HL-60 (cell line): ENCODE measurements around the gene ENDOV.
"Not testable (repeated sequence)": the region's sequence is repeated elsewhere in the genome, so short reads cannot be mapped to it uniquely, and the experiment has no call there.

Source experiments
- DNase-seq, 2 experiments: peaks; one replicate each; pipeline ENCODE4 v3.0.0-alpha.2; 2010 to 2020; ENCODE audit warnings: low read depth in 1 of 2, low spot score in 1 of 2
- H3K27ac ChIP-seq: fragments of 250-450 bp; sonication (Bioruptor Pico); replicated peaks from 2 replicates; pipeline ENCODE4 v1.5.1; 2020; ENCODE audit warnings: mild to moderate bottlenecking, moderate library complexity
- H3K27me3 ChIP-seq: fragments of 250-450 bp; sonication (Bioruptor Pico); 2 replicates; pipeline ENCODE4 v1.5.1; 2021; ENCODE audit warnings: mild to moderate bottlenecking, moderate library complexity; ENCODE audit not compliant: insufficient read depth, poor library complexity, severe bottlenecking
- H3K4me3 ChIP-seq: replicated peaks from 2 replicates; pipeline ENCODE4 v1.5.1; 2011; ENCODE audit warnings: mild to moderate bottlenecking, control low read depth, low read length; ENCODE audit not compliant: insufficient read depth
- CTCF ChIP-seq: IDR thresholded peaks from one replicate; pipeline ENCODE4 v1.5.1; 2011; ENCODE audit warnings: low read length, control low read depth, inconsistent platforms; ENCODE audit not compliant: insufficient read depth
- GABPA ChIP-seq: IDR thresholded peaks from 2 replicates; pipeline ENCODE4 v1.6.1; 2012; ENCODE audit warnings: low read depth
- POLR2AphosphoS5 ChIP-seq: IDR thresholded peaks from 2 replicates; pipeline ENCODE4 v1.6.1; 2012; ENCODE audit warnings: low read depth
- SPI1 ChIP-seq: IDR thresholded peaks from 2 replicates; pipeline ENCODE4 v1.6.1; 2012; ENCODE audit warnings: low read depth, mild to moderate bottlenecking, borderline replicate concordance
- TF ChIP-seq, protein P1 (sequence below): IDR thresholded peaks from 2 replicates; pipeline ENCODE4 v1.6.1; 2012; ENCODE audit warnings: low read depth; ENCODE audit not compliant: insufficient replicate concordance

The ENDOV gene

DNA sequence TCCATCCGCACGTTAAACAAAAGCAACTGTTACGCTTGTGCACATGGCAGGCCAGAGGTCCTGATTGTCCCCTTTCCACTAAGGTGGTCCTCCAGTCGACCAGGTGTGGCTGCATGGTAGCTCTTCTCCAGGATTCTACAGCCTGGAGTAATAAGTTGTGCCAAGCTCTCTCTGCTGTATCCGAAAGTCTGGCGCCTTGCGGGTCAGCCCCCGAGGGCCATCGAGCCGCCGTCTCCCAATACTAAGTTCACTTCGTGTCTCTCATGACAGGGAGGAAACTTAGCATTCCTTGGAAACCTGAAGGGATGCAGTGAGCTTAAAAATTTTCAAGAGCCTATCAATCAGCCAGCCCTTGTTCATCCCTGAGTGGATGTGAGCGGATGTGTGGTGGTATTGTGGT is 5.3 kb upstream of the ENDOV start:
- H3K27ac ChIP-seq, result no peak overlapping the region
- no peak for DNase-seq
- H3K27me3 ChIP-seq, result peaks cover 38% of the 10 kb centered on the region
- TF ChIP-seq CTCF (no peak), GABPA (no peak), SPI1 (no peak), POLR2AphosphoS5 (no peak)
- TF ChIP-seq, protein P1, sequence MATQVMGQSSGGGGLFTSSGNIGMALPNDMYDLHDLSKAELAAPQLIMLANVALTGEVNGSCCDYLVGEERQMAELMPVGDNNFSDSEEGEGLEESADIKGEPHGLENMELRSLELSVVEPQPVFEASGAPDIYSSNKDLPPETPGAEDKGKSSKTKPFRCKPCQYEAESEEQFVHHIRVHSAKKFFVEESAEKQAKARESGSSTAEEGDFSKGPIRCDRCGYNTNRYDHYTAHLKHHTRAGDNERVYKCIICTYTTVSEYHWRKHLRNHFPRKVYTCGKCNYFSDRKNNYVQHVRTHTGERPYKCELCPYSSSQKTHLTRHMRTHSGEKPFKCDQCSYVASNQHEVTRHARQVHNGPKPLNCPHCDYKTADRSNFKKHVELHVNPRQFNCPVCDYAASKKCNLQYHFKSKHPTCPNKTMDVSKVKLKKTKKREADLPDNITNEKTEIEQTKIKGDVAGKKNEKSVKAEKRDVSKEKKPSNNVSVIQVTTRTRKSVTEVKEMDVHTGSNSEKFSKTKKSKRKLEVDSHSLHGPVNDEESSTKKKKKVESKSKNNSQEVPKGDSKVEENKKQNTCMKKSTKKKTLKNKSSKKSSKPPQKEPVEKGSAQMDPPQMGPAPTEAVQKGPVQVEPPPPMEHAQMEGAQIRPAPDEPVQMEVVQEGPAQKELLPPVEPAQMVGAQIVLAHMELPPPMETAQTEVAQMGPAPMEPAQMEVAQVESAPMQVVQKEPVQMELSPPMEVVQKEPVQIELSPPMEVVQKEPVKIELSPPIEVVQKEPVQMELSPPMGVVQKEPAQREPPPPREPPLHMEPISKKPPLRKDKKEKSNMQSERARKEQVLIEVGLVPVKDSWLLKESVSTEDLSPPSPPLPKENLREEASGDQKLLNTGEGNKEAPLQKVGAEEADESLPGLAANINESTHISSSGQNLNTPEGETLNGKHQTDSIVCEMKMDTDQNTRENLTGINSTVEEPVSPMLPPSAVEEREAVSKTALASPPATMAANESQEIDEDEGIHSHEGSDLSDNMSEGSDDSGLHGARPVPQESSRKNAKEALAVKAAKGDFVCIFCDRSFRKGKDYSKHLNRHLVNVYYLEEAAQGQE, result no peak
- H3K4me3 ChIP-seq, result no peak overlapping the region

DNA sequence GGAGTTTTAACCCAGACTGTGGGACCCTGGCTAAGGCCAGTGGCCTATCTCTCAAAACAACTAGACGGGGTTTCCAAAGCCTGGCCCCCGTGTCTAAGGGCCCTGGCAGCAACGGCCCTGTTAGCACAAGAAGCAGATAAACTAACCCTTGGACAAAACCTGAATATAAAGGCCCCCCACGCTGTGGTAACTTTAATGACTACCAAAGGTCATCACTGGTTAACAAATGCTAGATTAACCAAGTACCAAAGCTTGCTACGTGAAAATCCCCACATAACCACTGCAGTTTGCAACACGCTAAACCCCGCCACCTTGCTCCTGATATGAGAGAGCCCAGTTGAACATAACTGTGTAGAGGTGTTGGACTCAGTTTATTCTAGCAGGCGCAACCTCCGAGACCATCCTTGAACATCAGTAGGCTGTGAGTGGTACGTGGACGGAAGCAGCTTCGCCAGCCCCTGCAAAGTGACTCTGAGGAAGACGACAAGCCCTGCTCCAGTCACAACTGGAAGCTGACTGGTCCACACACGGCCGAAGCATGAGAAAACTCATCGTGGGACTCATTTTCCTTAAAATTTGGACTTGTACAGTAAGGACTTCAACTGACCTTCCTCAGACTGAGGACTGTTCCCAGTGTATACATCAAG is 4.4 kb upstream of the ENDOV start:
- H3K4me3 ChIP-seq, DNase-seq, H3K27ac ChIP-seq: not testable (repeated sequence)
- peaks cover 33% of the 10 kb centered on the region for H3K27me3 ChIP-seq

DNA sequence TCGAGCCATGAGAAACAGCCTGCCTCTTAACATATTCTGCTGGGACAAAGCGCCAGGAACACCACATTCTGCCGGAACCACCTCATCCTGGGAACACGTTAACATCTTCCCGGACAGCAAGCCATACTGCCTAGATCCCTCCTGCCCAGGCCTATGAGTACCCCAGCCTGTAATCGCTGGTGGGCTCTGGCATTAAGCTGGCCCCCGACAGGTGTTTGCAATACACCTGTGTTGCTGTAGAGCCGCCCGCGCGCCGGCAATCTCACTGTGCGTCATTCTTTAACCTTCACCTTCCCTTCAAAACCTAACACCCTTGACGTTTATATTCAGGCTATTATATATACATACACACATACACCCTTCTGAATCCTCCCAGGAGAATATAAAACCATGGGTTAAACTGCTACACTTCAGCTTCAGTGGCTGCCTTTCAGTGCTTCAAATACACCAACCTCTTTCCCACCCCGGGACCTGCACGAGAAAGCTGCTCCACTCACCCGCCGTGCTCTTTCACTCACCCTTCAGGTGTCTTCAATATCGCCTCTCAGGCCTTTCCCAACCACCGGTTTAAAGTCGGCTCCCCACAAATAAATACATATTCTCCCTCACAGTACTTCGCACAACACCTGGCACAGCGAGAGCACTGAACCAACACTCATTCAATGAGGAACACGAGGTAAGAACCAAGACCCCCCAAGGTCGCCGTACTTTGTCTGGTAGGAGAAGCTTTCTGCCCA is 1.0 kb upstream of the ENDOV start:
- Histone ChIP-seq H3K27me3 (peaks cover 14% of the 10 kb centered on the region), H3K4me3 (no peak overlapping the region; the same call in 1 of the 2 replicates), H3K27ac (no peak overlapping the region)
- no peak for DNase-seq
- no peak for TF ChIP-seq CTCF
- no peak for TF ChIP-seq GABPA
- TF ChIP-seq SPI1, result no peak
- TF ChIP-seq, protein P1, result no peak
- TF ChIP-seq POLR2AphosphoS5, result no peak

GRCh38 chr17:80414508-80414802 is 512 bp upstream of the ENDOV start:
- no peak overlapping the region; the same call in 1 of the 2 replicates for H3K27ac ChIP-seq
- DNase-seq, result no peak

More at GRCh38 chr17:80414508-80414802, 512 bp upstream of the ENDOV start:
- Histone ChIP-seq H3K27me3 (peaks cover 12% of the 10 kb centered on the region), H3K4me3 (peak overlapping the region; percentile 94)
- TF ChIP-seq POLR2AphosphoS5 (no peak), SPI1 (no peak), CTCF (no peak), GABPA (no peak)
- TF ChIP-seq, protein P1, result no peak
